Measurements from ENCODE around the gene ZNF837. TPM values are rescaled to one million over a fixed set of nuclear protein-coding genes. Genes with fewer than 3 reads are reported as not detected.

The ZNF837 gene
- total RNA-seq, 1 donor from 2014 or later: 1.7 TPM

DNA sequence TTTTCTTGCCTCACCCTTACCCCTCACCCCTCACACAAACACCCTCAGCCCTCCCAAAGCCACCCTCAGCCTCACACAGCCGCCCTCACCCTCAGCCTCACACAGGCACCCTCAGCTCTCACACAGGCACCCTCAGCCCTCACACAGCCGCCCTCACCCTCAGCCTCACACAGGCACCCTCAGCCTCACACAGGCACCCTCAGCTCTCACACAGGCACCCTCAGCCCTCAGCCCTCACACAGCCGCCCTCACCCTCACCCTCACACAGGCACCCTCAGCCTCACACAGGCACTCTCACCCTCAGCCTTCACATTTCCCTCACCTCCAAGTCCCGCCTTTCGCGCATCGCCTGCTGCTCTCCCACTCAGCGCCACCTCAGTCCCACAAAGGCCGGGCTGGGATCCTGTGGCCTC lies 54.3 kb downstream of the ZNF837 start:
- intact Hi-C loops (cut with micrococcal nuclease): loop anchor here (1.0 to 5.0 kb wide), 6 partner anchors 48 to 891 kb away; partner anchors contain the start of genes RPS5, ZNF446, ZNF584 and ZNF749

DNA sequence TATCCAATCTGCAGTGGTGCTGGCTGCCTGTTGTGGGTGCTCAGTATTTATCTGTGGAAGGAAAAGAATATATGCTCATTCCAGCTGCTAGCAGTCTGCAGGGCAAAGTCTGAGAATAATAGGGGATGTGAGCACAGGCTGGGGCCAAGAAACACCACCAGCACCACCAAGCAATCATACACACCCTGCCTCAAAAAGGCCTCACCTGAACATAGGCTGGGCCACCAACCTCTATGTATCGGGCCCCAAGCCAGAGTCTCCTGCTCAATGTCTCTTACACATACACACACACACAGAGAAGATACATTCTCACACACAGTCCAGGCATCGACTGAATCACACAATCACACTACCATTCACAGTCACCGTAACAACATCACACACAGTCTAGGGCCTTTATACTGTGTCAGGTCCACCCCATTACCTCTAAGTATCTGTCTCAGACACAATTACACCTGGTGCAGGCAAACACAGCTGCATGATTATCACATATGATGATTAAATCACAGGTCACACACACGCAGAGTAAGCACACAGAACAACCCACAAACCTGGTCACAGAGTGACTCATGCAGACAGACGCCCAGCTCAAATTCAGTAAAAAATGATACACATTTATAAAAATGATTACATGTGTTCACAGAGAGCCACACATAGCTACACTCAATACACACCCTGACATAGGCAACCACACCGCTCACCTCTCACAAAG lies 55.4 kb downstream of the ZNF837 start:
- intact Hi-C loops (cut with micrococcal nuclease): loop anchor here (1.0 to 5.0 kb wide), 6 partner anchors 47 to 890 kb away; partner anchors contain the start of genes RPS5, ZNF446, ZNF584 and ZNF749

DNA sequence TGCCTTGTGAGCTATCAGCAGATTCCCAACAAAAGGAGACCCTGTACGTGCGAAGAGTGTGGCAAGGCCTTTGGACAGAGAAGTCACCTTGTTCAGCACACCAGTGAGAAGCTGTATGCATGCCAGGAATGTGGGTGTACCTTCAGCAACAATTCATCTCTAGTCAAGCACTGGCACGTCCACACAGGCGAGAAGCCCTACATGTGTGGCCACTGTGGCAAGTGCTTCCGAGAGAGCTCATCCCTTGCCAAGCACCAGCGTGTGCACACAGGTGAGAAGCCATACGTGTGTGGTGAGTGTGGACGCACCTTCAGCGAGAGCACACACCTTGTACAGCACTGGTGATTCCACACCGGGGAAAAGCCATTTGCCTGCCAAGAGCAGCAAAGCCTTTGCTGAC lies 61.6 kb downstream of the ZNF837 start:
- intact Hi-C loops (cut with micrococcal nuclease): no loop called here

DNA sequence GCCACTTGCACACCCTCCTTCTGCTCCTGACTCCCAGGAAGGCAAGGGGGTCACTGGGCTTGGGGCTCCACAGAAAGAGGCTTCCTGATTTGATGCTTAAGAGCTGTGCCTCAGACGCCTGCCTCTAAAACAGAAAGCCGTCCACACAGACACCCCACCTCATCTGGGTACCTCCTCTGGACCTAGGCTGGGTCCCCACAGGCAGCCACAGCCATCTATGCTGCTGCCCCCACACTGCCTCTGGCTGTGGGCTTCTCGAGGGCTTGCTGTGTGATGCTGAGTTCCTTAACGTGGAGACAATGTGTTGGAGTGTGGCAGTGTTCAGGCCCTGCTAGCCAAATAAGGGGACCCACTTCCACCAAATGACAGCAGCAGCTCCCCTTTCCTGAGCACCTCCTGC lies 62.5 kb downstream of the ZNF837 start:
- intact Hi-C loops (cut with micrococcal nuclease): no loop called here

Other genes with a start within 250 kb of the ZNF837 start
- 3.0 and 3.2 TPM in 2 replicates for gene ZNF329, start 230.2 kb downstream of the ZNF837 start, total RNA-seq
- gene ZNF274, start 198.0 kb downstream of the ZNF837 start, total RNA-seq: 19.0 and 20.3 TPM in 2 replicates
- gene ZNF544, start 152.1 kb downstream of the ZNF837 start, total RNA-seq: 38.7 and 39.8 TPM in 2 replicates
- 4.8 and 4.9 TPM in 2 replicates for gene ZNF8, start 102.1 kb downstream of the ZNF837 start, total RNA-seq
- gene ERVK3-1, start 75.7 kb downstream of the ZNF837 start, total RNA-seq: 60.7 and 68.2 TPM in 2 replicates
- 3.6 and 4.3 TPM in 2 replicates for gene ZSCAN22, start 54.0 kb downstream of the ZNF837 start, total RNA-seq
- gene A1BG, start 27.5 kb downstream of the ZNF837 start, total RNA-seq: 10.3 and 11.0 TPM in 2 replicates
- gene ZNF497, start 18.3 kb downstream of the ZNF837 start, total RNA-seq: 0.73 and 1.1 TPM in 2 replicates
- 1,063 and 1,068 TPM in 2 replicates for gene RPS5, start 6.2 kb upstream of the ZNF837 start, total RNA-seq
- gene RNF225, start 14.6 kb upstream of the ZNF837 start, total RNA-seq: 0.27 and 0.61 TPM in 2 replicates
- 5.5 and 5.9 TPM in 2 replicates for gene ZNF584, start 27.6 kb upstream of the ZNF837 start, total RNA-seq
- 4.0 and 4.1 TPM in 2 replicates for gene ZNF132, start 59.1 kb upstream of the ZNF837 start, total RNA-seq
- gene ZNF324B, start 70.6 kb upstream of the ZNF837 start, total RNA-seq: 11.5 and 11.8 TPM in 2 replicates
- 10.1 and 11.4 TPM in 2 replicates for gene ZNF324, start 86.0 kb upstream of the ZNF837 start, total RNA-seq
- gene ZNF446, start 95.3 kb upstream of the ZNF837 start, total RNA-seq: 7.3 and 7.5 TPM in 2 replicates
- 13.8 and 15.3 TPM in 2 replicates for gene SLC27A5, start 131.0 kb upstream of the ZNF837 start, total RNA-seq
- gene ZBTB45, start 138.8 kb upstream of the ZNF837 start, total RNA-seq: 16.5 and 17.8 TPM in 2 replicates
- gene TRIM28, start 163.0 kb upstream of the ZNF837 start, total RNA-seq: 508 and 517 TPM in 2 replicates
- gene CHMP2A, start 174.1 kb upstream of the ZNF837 start, total RNA-seq: 122 and 124 TPM in 2 replicates
- gene UBE2M, start 177.6 kb upstream of the ZNF837 start, total RNA-seq: 92.8 and 95.9 TPM in 2 replicates
- gene MZF1, start 192.3 kb upstream of the ZNF837 start, total RNA-seq: 26.5 and 26.7 TPM in 2 replicates

Measured in T-helper 2 cell treated with Interferon-gamma antibody and Interleukin-4, amounts not matched to agents 100 ng/mL and 5 ng/mL, for 36 hours (primary cell).